ENCODE data around the gene MYH14. TPM values are rescaled to one million over a fixed set of nuclear protein-coding genes. Genes with fewer than 3 reads are reported as not detected.

Gene MYH14
- total and polyA plus RNA-seq, 2 of the 4 experiments (the other 2 are of a cell fraction), result not detected

- peak overlapping the region; percentile 51; the same call in 1 of the 2 replicates for H3K18ac ChIP-seq (ENCODE audit: low read depth, low read length)
- no peak overlapping the region for H2AK5ac ChIP-seq (ENCODE audit: low read depth, low read length)
- intact Hi-C loops (cut with micrococcal nuclease), result no loop called here
- H2BK20ac ChIP-seq (ENCODE audit: low read depth, low read length), result no peak overlapping the region
- no peaks in the 10 kb centered on the region for H4K20me1 ChIP-seq (ENCODE audit: insufficient read depth, low read length)
- CTCF ChIA-PET, result no interaction called here
- peak overlapping the region; percentile 37 to 89; a peak in 3 of 4 replicates for H4K8ac ChIP-seq (ENCODE audit: low read depth in 2 of 2, low read length in 2 of 2)
- no peak overlapping the region for H2BK15ac ChIP-seq (ENCODE audit: low read depth, low read length)
- no peak overlapping the region for H3K14ac ChIP-seq (replicated peaks; ENCODE audit: low read depth, low read length)
- H3K4me3 ChIP-seq (ENCODE audit: insufficient read depth, low read depth, low read length), result peak overlapping the region; percentile 71
- no peak for TF ChIP-seq RCOR1 (IDR thresholded peaks at IDR 0.05; ENCODE audit: insufficient replicate concordance, low read length)
- TF ChIP-seq CEBPB (IDR thresholded peaks at IDR 0.05; ENCODE audit: low read depth, low read length), result no peak
- no peak for TF ChIP-seq CTCF (conservative IDR thresholded peaks at IDR 0.05; ENCODE audit: low read depth, low read length)
- TF ChIP-seq RAD21 (IDR thresholded peaks at IDR 0.05; ENCODE audit: low read length), result no peak
- no peak for TF ChIP-seq SMC3 (IDR thresholded peaks at IDR 0.05; ENCODE audit: low read depth, low read length)
- TF ChIP-seq POLR2A (IDR thresholded peaks at IDR 0.05; ENCODE audit: low read depth, low read length), result no peak
- TF ChIP-seq USF2 (IDR thresholded peaks at IDR 0.05; ENCODE audit: low read depth, low read length), result no peak
- no peak for TF ChIP-seq MAFK (IDR thresholded peaks at IDR 0.05; ENCODE audit: low read depth, low read length)
- no peak for TF ChIP-seq FOS (IDR thresholded peaks at IDR 0.05; ENCODE audit: low read depth, low read length)
- TF ChIP-seq MXI1 (IDR thresholded peaks at IDR 0.05; ENCODE audit: borderline replicate concordance, low read depth, low read length), result no peak
- H3K56ac ChIP-seq (ENCODE audit: extremely low read depth, insufficient read depth, low read length), result no peak overlapping the region
- no peak overlapping the region for H4K91ac ChIP-seq (ENCODE audit: insufficient read depth, low read depth, low read length)
- dilution Hi-C loops (cut with HindIII; ENCODE audit: low sequenced_read_pairs, unreplicated experiment), result no loop called here
- no peaks in the 10 kb centered on the region for H3K4me1 ChIP-seq (ENCODE audit: control insufficient read depth, insufficient read depth, low read length)
- H3K4ac ChIP-seq (ENCODE audit: low read depth, low read length), result 0 out of 2 replicates have a peak overlapping the region, but pooled peaks have one; percentile 58
- H3K9me3 ChIP-seq (ENCODE audit: control insufficient read depth, insufficient read depth, low read length), result peaks cover 11% of the 10 kb centered on the region
- peak; percentile 66 for ATAC-seq (ENCODE audit: low read depth)
- H2BK120ac ChIP-seq (ENCODE audit: low read depth, low read length), result no peak overlapping the region
- H3K27ac ChIP-seq (ENCODE audit: insufficient read depth, low read length), result no peak overlapping the region
- no peaks in the 10 kb centered on the region for H3K36me3 ChIP-seq (ENCODE audit: control insufficient read depth, insufficient read depth, low read length)
- POLR2A ChIA-PET (ENCODE audit: unreplicated experiment), result no interaction called here
- WGBS, 2 experiments (ENCODE audit: extremely low coverage in 2 of 2, insufficient read length in 1 of 2), result no CpG with 5 or more reads among the region's 34 CpGs
- peak overlapping the region; percentile 84; the same call in 1 of the 2 replicates for H4K5ac ChIP-seq (ENCODE audit: low read depth, low read length)
- H2AK9ac ChIP-seq (replicated peaks; ENCODE audit: low read depth, low read length, poor library complexity), result no peak overlapping the region
- no peaks in the 10 kb centered on the region for H3K79me1 ChIP-seq (ENCODE audit: low read depth in 1 of 2, low read length in 2 of 2)
- H2AFZ ChIP-seq (replicated peaks; ENCODE audit: low read length, poor library complexity), result peak overlapping the region; percentile 94
- DNase-seq, result peak; percentile 67
- no peak overlapping the region for H3K9ac ChIP-seq (ENCODE audit: low read depth, low read length)
- no peak overlapping the region for H3K23ac ChIP-seq (ENCODE audit: low read depth, low read length)
- in situ Hi-C loops (cut with MboI; ENCODE audit: low sequenced_read_pairs), result no loop called here
- peak overlapping the region; percentile 97 for H3K4me2 ChIP-seq (ENCODE audit: low read depth, low read length)
- H3K9me1 ChIP-seq (ENCODE audit: insufficient read depth, low read length), result no peaks in the 10 kb centered on the region; the same call in 1 of the 2 replicates
- peaks cover 33% of the 10 kb centered on the region for H3K27me3 ChIP-seq (ENCODE audit: control insufficient read depth, insufficient read depth, low read length)
- no TSS peak for BruUV-seq (replicated peaks)
- no peak overlapping the region for H2BK5ac ChIP-seq (ENCODE audit: low read depth, low read length, poor library complexity, severe bottlenecking)
Measured at GRCh38 chr19:50333235-50333736, 129.9 kb downstream of the MYH14 start.

All from IMR-90 (cell line).